ENCODE data around the gene PPIF.

PPIF gene

DNA sequence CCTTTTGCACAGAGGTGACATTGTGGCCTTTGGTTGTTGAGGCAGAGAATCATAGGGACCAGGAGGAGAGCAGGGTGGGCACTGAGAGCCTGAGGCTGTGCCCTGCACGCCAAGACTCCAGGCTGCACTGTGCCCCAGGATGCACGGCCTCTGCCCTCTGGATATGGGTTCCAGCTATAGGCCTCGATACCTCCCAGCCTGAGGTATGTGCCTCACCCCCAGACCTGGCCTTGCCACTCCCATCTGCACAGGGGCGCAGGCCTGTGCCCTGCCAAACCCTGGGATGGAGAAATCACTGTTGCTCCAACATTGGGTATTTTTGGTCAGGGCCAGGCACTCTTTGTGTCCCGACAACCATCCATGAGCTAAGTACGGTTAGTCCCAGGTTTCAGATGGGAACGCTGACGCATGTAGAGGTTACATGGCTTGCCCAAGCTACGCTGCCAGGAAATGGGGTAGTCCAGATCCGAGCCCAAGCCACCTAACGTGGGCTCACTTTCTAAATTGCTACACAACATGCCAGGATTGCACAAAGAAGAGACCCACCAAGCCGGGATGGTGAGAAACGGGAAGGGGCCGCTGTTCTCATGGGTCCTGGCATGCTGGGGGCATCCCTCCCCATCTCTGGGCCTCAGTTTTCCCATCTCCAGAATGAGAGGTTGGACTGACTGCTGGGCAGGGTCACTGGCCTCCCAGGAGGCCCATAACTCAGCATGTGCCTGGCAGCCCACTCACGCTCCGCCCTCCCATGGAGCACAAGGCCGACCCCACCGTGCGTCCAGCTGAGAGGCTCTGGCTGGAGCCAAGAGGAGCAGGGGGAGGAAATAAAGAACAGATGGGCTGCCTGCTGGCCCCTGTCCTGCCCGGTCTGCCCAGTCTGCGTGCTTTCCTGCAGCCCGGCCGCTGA is 54.0 kb downstream of the PPIF start:
- H3K36me3 ChIP-seq = no peaks in the 10 kb centered on the region
- no peak overlapping the region for H3K4me3 ChIP-seq (ENCODE audit: low read depth in 1 of 2, low read length in 1 of 2)
- H3K27ac ChIP-seq = no peak overlapping the region
- peaks cover 84% of the 10 kb centered on the region for H3K27me3 ChIP-seq
- no peaks in the 10 kb centered on the region for H3K9me3 ChIP-seq
- TF ChIP-seq, protein P1, sequence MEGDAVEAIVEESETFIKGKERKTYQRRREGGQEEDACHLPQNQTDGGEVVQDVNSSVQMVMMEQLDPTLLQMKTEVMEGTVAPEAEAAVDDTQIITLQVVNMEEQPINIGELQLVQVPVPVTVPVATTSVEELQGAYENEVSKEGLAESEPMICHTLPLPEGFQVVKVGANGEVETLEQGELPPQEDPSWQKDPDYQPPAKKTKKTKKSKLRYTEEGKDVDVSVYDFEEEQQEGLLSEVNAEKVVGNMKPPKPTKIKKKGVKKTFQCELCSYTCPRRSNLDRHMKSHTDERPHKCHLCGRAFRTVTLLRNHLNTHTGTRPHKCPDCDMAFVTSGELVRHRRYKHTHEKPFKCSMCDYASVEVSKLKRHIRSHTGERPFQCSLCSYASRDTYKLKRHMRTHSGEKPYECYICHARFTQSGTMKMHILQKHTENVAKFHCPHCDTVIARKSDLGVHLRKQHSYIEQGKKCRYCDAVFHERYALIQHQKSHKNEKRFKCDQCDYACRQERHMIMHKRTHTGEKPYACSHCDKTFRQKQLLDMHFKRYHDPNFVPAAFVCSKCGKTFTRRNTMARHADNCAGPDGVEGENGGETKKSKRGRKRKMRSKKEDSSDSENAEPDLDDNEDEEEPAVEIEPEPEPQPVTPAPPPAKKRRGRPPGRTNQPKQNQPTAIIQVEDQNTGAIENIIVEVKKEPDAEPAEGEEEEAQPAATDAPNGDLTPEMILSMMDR (IDR thresholded peaks at IDR 0.05) = no peak
- H3K4me1 ChIP-seq (ENCODE audit: control insufficient read depth in 1 of 2, insufficient read depth in 1 of 2, low read depth in 1 of 2, low read length in 1 of 2) = peaks cover 0 to 2% of the 10 kb centered on the region in 2 experiments

DNA sequence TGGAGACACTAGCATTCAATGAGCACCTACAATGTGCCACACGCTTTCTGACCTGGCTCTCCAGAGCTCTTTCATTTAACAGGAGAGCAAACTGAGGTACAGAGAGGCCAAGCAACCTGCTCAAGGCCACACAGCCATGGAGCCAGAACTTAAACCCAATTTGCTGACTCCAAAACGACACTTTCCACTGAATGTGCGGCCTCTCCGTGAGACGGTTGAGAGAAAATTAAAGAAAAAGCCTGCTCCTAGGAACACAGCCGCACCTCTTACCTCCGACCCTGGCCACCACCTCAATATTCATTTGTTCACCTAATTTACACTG is 55.3 kb downstream of the PPIF start:
- peaks cover 0 to 2% of the 10 kb centered on the region in 2 experiments for H3K4me1 ChIP-seq (ENCODE audit: control insufficient read depth in 1 of 2, insufficient read depth in 1 of 2, low read depth in 1 of 2, low read length in 1 of 2)
- no peaks in the 10 kb centered on the region for H3K9me3 ChIP-seq

DNA sequence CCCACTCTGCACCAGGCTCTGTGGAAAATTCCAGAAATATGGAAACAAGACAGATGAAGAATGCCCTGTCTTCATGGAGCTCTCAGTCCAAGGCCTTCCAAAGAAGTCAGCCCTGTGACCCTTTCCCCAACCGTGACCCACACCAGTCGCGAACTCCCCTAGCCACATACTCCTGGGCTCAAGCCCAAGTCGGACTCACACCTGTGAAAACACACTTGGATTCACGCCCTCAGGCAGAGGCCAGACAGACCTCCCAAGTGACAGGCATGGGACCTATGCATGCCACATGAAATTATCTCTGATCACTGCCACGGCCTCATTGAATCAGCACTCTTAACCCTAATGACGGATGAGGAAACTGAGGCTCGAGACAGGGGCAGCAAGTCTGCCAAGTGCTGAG is 55.7 kb downstream of the PPIF start:
- Histone ChIP-seq H3K9me3 (no peaks in the 10 kb centered on the region), H3K4me3 (ENCODE audit: low read depth in 1 of 2, low read length in 1 of 2) (no peak overlapping the region), H3K4me1 (ENCODE audit: control insufficient read depth in 1 of 2, insufficient read depth in 1 of 2, low read depth in 1 of 2, low read length in 1 of 2) (peaks cover 0 to 2% of the 10 kb centered on the region in 2 experiments), H3K36me3 (no peaks in the 10 kb centered on the region), H3K27ac (no peak overlapping the region), H3K27me3 (peaks cover 94% of the 10 kb centered on the region)
- TF ChIP-seq, protein P1 (IDR thresholded peaks at IDR 0.05) = no peak

More for the DNA sequence above, 55.3 kb downstream of the PPIF start:
- no peaks in the 10 kb centered on the region for H3K36me3 ChIP-seq
- H3K27me3 ChIP-seq = peaks cover 94% of the 10 kb centered on the region
- TF ChIP-seq, protein P1 (IDR thresholded peaks at IDR 0.05) = no peak
- no peak overlapping the region for H3K27ac ChIP-seq
- no peak overlapping the region for H3K4me3 ChIP-seq (ENCODE audit: low read depth in 1 of 2, low read length in 1 of 2)

DNA sequence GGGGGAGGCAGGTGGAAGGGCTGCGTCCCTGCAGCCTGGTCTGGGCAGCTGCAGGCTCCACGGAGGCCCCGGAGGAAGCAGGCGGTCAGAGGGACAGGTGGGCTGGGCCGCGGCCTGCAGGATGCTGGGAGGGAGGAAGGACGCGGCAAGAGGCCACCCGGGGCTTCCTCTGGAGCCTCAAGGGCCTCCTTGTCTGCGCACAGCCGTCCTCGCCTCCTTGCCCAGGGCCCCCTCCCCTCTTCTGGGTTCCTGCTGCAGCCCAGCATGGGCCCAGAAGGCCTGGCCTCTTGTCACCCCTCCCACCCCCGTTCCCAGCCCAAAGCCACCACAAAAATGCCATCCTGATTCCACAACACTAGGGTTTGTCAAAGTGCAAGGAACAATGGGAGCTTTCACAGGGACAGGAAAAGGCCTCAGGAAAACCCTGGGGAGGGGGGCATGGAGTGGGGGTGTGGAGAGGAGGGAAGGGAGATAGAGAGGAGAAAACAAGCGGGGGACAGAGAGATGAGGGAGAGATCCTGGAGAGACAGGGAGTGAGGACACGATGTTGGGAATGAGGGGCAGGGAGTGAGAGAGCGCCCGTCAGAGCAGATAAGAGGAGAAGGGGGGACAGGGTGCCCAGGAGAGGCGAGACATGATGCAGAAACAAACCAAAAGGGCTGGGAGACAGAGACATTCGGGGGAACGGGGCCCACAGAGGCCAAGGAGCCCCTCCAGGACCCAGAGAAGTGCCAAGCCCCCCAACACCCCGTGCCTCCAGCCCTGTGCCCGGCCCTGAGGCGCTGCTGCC is 56.4 kb downstream of the PPIF start:
- Histone ChIP-seq H3K27ac (no peak overlapping the region), H3K27me3 (peaks cover 95% of the 10 kb centered on the region), H3K9me3 (no peaks in the 10 kb centered on the region), H3K4me3 (ENCODE audit: low read depth in 1 of 2, low read length in 1 of 2) (no peak overlapping the region), H3K36me3 (no peaks in the 10 kb centered on the region), H3K4me1 (ENCODE audit: control insufficient read depth in 1 of 2, insufficient read depth in 1 of 2, low read depth in 1 of 2, low read length in 1 of 2) (peaks cover 0 to 2% of the 10 kb centered on the region in 2 experiments)
- TF ChIP-seq, protein P1 (IDR thresholded peaks at IDR 0.05) = no peak

DNA sequence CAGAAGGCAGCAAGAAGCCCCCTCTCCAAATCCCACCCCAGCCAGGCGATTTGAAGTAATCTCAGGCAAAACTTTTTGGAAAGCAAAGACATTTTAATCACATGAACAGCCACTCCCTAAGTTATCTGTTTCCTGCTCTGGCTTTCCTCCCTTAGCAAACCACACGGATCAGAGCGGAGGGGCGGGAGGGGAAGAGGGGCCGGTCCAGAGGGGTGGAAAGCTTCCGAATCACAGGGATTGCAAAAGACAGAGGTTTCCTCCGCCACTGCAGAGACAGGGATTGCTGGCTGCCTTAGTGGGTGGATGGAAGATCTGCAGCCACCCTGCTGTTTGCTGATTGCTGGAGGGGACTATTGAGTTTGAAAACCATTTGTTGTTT is 57.0 kb downstream of the PPIF start:
- no peak overlapping the region for H3K27ac ChIP-seq
- H3K4me1 ChIP-seq (ENCODE audit: control insufficient read depth in 1 of 2, insufficient read depth in 1 of 2, low read depth in 1 of 2, low read length in 1 of 2) = peaks cover 0 to 2% of the 10 kb centered on the region in 2 experiments
- no peaks in the 10 kb centered on the region for H3K36me3 ChIP-seq
- H3K27me3 ChIP-seq = peaks cover 95% of the 10 kb centered on the region
- H3K4me3 ChIP-seq (ENCODE audit: low read depth in 1 of 2, low read length in 1 of 2) = no peak overlapping the region
- H3K9me3 ChIP-seq = no peaks in the 10 kb centered on the region
- TF ChIP-seq, protein P1 (IDR thresholded peaks at IDR 0.05) = no peak

Measured in neutrophil (primary cell).